Endothelial cell (in vitro differentiated cells): ENCODE measurements around the gene TAGLN3. TPM values are rescaled to one million over a fixed set of nuclear protein-coding genes. Genes with fewer than 3 reads are reported as not detected.

Experiments
- DNase-seq: peaks from one replicate; pipeline ENCODE4 v3.0.0; 2021; ENCODE audit warnings: low spot score
- H3K27ac Mint-ChIP-seq: one replicate; pipeline ENCODE4 v1.8.0; 2021; ENCODE audit warnings: mixed read lengths, inconsistent platforms; ENCODE audit not compliant: unreplicated experiment
- H3K27me3 Mint-ChIP-seq: one replicate; pipeline ENCODE4 v1.8.0; 2021; ENCODE audit warnings: mild to moderate bottlenecking, moderate library complexity, mixed read lengths, inconsistent platforms; ENCODE audit not compliant: unreplicated experiment
- H3K36me3 Mint-ChIP-seq: one replicate; pipeline ENCODE4 v1.8.0; 2021; ENCODE audit warnings: mild to moderate bottlenecking, low read depth, mixed read lengths, inconsistent platforms; ENCODE audit not compliant: unreplicated experiment
- H3K4me1 Mint-ChIP-seq: one replicate; pipeline ENCODE4 v1.8.0; 2021; ENCODE audit warnings: mild to moderate bottlenecking, mixed read lengths, inconsistent platforms; ENCODE audit not compliant: unreplicated experiment
- H3K4me3 Mint-ChIP-seq: one replicate; pipeline ENCODE4 v1.8.0; 2021; ENCODE audit warnings: mild to moderate bottlenecking, mixed read lengths, inconsistent platforms; ENCODE audit not compliant: unreplicated experiment
- H3K9me3 Mint-ChIP-seq: one replicate; pipeline ENCODE4 v1.8.0; 2021; ENCODE audit warnings: mixed read lengths, inconsistent platforms; ENCODE audit not compliant: unreplicated experiment
- total RNA-seq: library from RNA; stranded (reverse); fragmentation: NEBNext Ultra II Directional; extraction: Animal tissue kit (Norgen Biotek cat#: 25700); gene quantifications from one replicate; pipeline ENCODE4 v1.2.1, GENCODE V29; 2021; ENCODE audit not compliant: unreplicated experiment
- TF ChIP-seq, protein P1 (sequence below): fragments of 200-600 bp; sonication (generic); IDR thresholded peaks from one replicate; pipeline ENCODE4 v1.5.0; 2021; ENCODE audit warnings: antibody characterized with exemption; ENCODE audit not compliant: unreplicated experiment

TAGLN3 gene
- total RNA-seq, 1 donor from 2014 or later: 0.72 TPM

DNA sequence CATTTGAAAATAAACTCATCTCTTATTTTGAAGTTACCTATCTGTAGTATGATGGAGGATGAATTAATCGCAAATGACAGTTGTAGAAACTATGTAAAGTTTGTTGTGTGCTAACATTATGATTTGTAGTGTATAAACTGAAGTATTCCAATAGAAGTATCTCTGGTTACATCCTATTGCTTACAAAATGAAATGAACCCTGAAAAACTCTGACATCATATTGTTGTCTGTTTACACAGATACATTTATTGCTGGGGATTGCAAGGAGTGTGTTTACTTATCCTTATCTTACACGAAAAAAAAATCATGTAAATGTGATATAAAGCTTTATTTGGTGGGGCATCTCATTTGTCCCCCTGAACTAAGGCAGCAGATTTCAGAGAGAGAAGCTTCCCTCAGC lies 22.5 kb upstream of the TAGLN3 start:
- no peaks in the 10 kb centered on the region for H3K9me3 Mint-ChIP-seq
- H3K27ac Mint-ChIP-seq: no peak overlapping the region
- peaks cover 7% of the 10 kb centered on the region for H3K4me1 Mint-ChIP-seq
- H3K36me3 Mint-ChIP-seq: no peaks in the 10 kb centered on the region
- no peak for DNase-seq
- H3K4me3 Mint-ChIP-seq: no peak overlapping the region
- H3K27me3 Mint-ChIP-seq: peaks cover 3% of the 10 kb centered on the region
- TF ChIP-seq, protein P1, sequence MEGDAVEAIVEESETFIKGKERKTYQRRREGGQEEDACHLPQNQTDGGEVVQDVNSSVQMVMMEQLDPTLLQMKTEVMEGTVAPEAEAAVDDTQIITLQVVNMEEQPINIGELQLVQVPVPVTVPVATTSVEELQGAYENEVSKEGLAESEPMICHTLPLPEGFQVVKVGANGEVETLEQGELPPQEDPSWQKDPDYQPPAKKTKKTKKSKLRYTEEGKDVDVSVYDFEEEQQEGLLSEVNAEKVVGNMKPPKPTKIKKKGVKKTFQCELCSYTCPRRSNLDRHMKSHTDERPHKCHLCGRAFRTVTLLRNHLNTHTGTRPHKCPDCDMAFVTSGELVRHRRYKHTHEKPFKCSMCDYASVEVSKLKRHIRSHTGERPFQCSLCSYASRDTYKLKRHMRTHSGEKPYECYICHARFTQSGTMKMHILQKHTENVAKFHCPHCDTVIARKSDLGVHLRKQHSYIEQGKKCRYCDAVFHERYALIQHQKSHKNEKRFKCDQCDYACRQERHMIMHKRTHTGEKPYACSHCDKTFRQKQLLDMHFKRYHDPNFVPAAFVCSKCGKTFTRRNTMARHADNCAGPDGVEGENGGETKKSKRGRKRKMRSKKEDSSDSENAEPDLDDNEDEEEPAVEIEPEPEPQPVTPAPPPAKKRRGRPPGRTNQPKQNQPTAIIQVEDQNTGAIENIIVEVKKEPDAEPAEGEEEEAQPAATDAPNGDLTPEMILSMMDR: no peak

DNA sequence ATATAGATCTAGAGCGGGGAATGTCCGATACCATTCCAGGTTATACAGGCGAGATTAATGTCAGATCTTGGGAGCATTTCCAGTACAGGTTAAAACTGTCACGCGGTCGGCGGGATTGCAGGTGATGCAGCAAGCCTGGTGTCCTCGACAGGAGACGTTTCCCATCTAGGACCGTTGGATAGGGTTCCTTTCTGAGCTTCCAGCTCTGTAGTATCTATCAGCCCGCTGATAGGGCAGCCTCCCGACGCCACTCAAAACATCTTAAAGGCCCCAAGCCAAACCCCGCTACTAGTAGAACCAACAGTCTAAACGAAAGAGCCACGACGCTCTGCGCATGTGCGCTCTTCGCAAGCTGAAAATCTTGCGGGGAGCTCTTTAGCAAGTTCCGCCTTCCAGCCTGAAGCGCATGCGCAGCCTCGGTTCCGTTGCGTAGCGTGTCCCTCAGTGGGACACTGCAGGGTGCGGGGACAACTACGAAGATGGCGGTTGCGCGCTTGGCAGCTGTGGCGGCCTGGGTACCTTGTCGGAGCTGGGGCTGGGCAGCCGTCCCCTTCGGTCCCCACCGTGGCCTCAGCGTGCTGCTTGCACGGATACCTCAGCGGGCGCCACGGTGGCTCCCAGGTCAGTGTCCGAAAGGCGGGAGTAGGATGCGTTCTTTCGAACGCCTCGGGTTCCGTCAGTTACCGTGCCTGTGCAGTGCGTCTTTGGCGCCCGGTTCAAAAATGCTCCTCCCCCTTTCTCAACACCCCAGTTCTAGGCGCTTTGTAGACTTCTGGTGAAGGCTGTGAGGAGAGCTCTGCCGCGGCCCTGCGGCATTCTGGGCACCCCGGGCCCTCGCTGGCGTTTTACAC lies 19.9 kb upstream of the TAGLN3 start, which contains the start of gene ABHD10:
Gene ABHD10 (plus strand): TSS at position 444 of the 851 bp plus-strand sequence. CDS start 36 bp downstream, at position 480.
- H3K4me3 Mint-ChIP-seq: peak within 1 kb of the TSS; percentile 91
- peaks cover 3% of the 10 kb centered on the region for H3K27me3 Mint-ChIP-seq
- H3K9me3 Mint-ChIP-seq: no peaks in the 10 kb centered on the region
- peak within 1 kb of the TSS; percentile 3 for H3K27ac Mint-ChIP-seq
- TF ChIP-seq, protein P1: no peak
- peaks cover 7% of the 10 kb centered on the region for H3K4me1 Mint-ChIP-seq
- H3K36me3 Mint-ChIP-seq: no peaks in the 10 kb centered on the region
- DNase-seq: peak; percentile 90

DNA sequence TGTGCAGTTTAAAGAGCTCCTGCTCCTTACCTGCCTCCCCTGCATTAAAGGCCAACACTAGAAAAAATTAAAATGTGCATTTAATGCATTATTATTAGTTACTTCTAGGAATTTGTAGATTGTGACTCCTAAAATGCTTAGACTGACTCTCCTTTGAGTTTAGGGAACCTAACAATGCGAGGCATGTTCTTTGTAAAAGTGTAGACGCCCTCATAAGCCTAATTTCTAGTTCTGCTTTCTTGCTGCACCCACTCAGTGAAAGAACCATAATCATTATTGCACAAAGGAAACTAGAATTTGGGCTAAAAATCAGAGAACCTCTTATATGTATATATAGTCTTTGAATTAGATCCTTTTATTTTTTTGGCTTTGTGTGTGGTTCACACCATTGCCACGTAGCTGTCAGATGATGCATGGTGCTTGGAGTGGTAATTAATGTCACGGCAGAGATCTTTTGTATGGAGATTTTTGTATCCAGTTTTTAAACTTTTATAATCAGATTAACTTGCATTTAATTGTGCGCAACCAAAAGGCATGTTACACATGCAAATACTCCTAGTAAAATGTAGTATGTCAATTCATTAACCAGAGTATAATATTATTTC lies 19.2 kb upstream of the TAGLN3 start:
- TF ChIP-seq, protein P1: no peak
- Mint-ChIP-seq H3K36me3 (no peaks in the 10 kb centered on the region), H3K4me3 (peak overlapping the region; percentile 91), H3K27me3 (peaks cover 3% of the 10 kb centered on the region), H3K4me1 (peaks cover 7% of the 10 kb centered on the region), H3K27ac (no peak overlapping the region), H3K9me3 (no peaks in the 10 kb centered on the region)
- DNase-seq: no peak

DNA sequence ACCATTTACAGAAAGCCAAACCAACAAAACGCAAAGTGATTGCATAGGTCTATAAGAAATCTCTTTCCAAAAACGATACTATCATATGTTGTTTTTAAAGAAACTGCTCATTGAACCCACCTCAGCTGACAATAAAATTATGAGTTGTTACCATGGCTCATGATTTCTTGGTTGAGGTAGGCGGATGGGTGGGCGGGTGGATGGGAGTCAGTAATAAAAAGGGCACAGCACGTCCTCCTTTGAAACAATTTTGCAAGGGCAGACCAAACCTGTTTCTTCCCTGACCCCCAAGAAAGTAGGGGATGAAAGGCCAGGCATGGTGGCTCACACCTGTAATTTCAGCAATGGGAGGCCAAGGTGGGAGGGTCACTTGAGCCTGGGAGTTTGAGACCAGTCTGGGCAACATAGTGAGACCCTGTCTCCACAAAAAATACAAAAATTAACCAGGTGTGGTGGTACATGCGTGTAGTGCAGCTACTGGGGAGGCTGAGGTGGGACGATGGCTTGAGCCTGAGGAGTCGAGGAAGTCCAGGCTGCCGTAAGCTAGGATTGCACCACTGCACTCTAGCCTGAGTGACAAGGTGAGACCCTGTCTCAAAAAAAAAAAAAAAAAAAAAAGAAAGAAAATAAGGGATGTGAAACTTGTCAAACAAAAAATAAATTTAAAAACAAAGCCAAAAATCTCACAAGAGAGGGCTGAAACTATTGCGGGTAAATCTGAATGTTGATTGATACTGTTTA lies 17.8 kb upstream of the TAGLN3 start:
- no peak overlapping the region for H3K4me3 Mint-ChIP-seq

More for the DNA sequence above, 17.8 kb upstream of the TAGLN3 start:
- peaks cover 3% of the 10 kb centered on the region for H3K27me3 Mint-ChIP-seq
- TF ChIP-seq, protein P1: no peak
- H3K27ac Mint-ChIP-seq: no peak overlapping the region
- DNase-seq: no peak
- no peaks in the 10 kb centered on the region for H3K36me3 Mint-ChIP-seq
- H3K9me3 Mint-ChIP-seq: no peaks in the 10 kb centered on the region
- H3K4me1 Mint-ChIP-seq: peaks cover 7% of the 10 kb centered on the region
